Mesenchymal stem cell (in vitro differentiated cells and primary cell): ENCODE measurements around the gene KIFC3.

Source experiments
- DNase-seq: peaks from one replicate; pipeline ENCODE4 v3.0.0-alpha.2; 2013
- H2AFZ ChIP-seq: one replicate; pipeline ENCODE4 v1.6.1; 2013; ENCODE audit warnings: low read depth, mild to moderate bottlenecking, control low read depth, inconsistent platforms, low read length, moderate library complexity
- H2AK5ac ChIP-seq: 2 replicates; pipeline ENCODE4 v1.6.1; 2013; ENCODE audit warnings: low read length, moderate library complexity, mild to moderate bottlenecking, inconsistent platforms; ENCODE audit not compliant: severe bottlenecking
- H2BK120ac ChIP-seq: one replicate; pipeline ENCODE4 v1.6.1; 2013; ENCODE audit warnings: low read depth, mild to moderate bottlenecking, inconsistent platforms, low read length, moderate library complexity
- H2BK12ac ChIP-seq, 2 experiments: one replicate each; pipeline ENCODE4 v1.6.1; 2013; ENCODE audit warnings: inconsistent platforms in 2 of 2, low read length in 2 of 2, mild to moderate bottlenecking in 2 of 2, moderate library complexity in 2 of 2, control low read depth in 1 of 2
- H2BK15ac ChIP-seq: one replicate; pipeline ENCODE4 v1.6.1; 2013; ENCODE audit warnings: mild to moderate bottlenecking, low read depth, inconsistent platforms; ENCODE audit not compliant: poor library complexity, severe bottlenecking
- H2BK5ac ChIP-seq: 2 replicates; pipeline ENCODE4 v1.6.1; 2013; ENCODE audit warnings: low read depth, mild to moderate bottlenecking, low read length, control low read depth, inconsistent platforms; ENCODE audit not compliant: poor library complexity, severe bottlenecking
- H3K14ac ChIP-seq, 2 experiments: one replicate each; pipeline ENCODE4 v1.6.1; 2013; ENCODE audit warnings: inconsistent platforms in 2 of 2, low read length in 2 of 2, control low read depth in 1 of 2, mild to moderate bottlenecking in 1 of 2, moderate library complexity in 1 of 2
- H3K18ac ChIP-seq, 2 experiments: one replicate each; pipeline ENCODE4 v1.6.1; 2013; ENCODE audit warnings: inconsistent platforms in 2 of 2, low read length in 2 of 2, control low read depth in 1 of 2, low read depth in 1 of 2, mild to moderate bottlenecking in 1 of 2
- H3K23ac ChIP-seq, 2 experiments: one replicate each; pipeline ENCODE4 v1.6.1; 2013; ENCODE audit warnings: inconsistent platforms in 2 of 2, low read length in 2 of 2, mild to moderate bottlenecking in 2 of 2, moderate library complexity in 2 of 2, control low read depth in 1 of 2
- H3K27ac ChIP-seq: 2 replicates; pipeline ENCODE4 v1.5.1; 2013; ENCODE audit warnings: mild to moderate bottlenecking, moderate library complexity, low read length, control low read depth, inconsistent platforms; ENCODE audit not compliant: poor library complexity, severe bottlenecking
- H3K27me3 ChIP-seq, 2 experiments: 2 replicates each; pipeline versions ENCODE4 v1.6.1 to v1.7.0; 2013; ENCODE audit warnings: low read length in 2 of 2, mild to moderate bottlenecking in 2 of 2, moderate library complexity in 2 of 2, control low read depth in 1 of 2, inconsistent platforms in 1 of 2; ENCODE audit not compliant: control insufficient read depth in 1 of 2, insufficient read depth in 1 of 2
- H3K36me3 ChIP-seq, 2 experiments: 2 replicates each; pipeline versions ENCODE4 v1.6.1 to v1.7.0; 2013; ENCODE audit warnings: low read length in 2 of 2, control low read depth in 1 of 2, inconsistent platforms in 1 of 2, low read depth in 1 of 2, mild to moderate bottlenecking in 1 of 2; ENCODE audit not compliant: insufficient read depth in 2 of 2, control insufficient read depth in 1 of 2
- H3K4ac ChIP-seq, 2 experiments: one replicate each; pipeline ENCODE4 v1.6.1; 2013; ENCODE audit warnings: inconsistent platforms in 2 of 2, low read length in 2 of 2, mild to moderate bottlenecking in 2 of 2, moderate library complexity in 2 of 2, control low read depth in 1 of 2, low read depth in 1 of 2
- H3K4me1 ChIP-seq: 2 replicates; pipeline ENCODE4 v1.6.1; 2013; ENCODE audit warnings: low read depth, low read length, control low read depth; ENCODE audit not compliant: control insufficient read depth, insufficient read depth
- H3K4me2 ChIP-seq: 2 replicates; pipeline ENCODE4 v1.6.1; 2013; ENCODE audit warnings: low read length, mild to moderate bottlenecking, inconsistent platforms; ENCODE audit not compliant: poor library complexity, severe bottlenecking
- H3K4me3 ChIP-seq, 2 experiments: 2 replicates each; pipeline versions ENCODE4 v1.5.1 to v1.7.0; 2013; ENCODE audit warnings: low read length in 2 of 2, mild to moderate bottlenecking in 2 of 2, control low read depth in 1 of 2, low read depth in 1 of 2; ENCODE audit not compliant: insufficient read depth in 1 of 2
- H3K79me1 ChIP-seq: replicated peaks from 2 replicates; pipeline ENCODE4 v1.6.1; 2013; ENCODE audit warnings: mild to moderate bottlenecking, control low read depth, low read length, inconsistent platforms; ENCODE audit not compliant: poor library complexity, severe bottlenecking
- H3K9ac ChIP-seq: 2 replicates; pipeline ENCODE4 v1.7.0; 2013; ENCODE audit warnings: mild to moderate bottlenecking, low read length, moderate library complexity
- H3K9me3 ChIP-seq: 2 replicates; pipeline ENCODE4 v1.7.0; 2013; ENCODE audit warnings: mild to moderate bottlenecking, low read length; ENCODE audit not compliant: control insufficient read depth
- H4K8ac ChIP-seq: one replicate; pipeline ENCODE4 v1.6.1; 2013; ENCODE audit warnings: inconsistent platforms, mild to moderate bottlenecking, low read length, moderate library complexity
- H4K91ac ChIP-seq: one replicate; pipeline ENCODE4 v1.6.1; 2013; ENCODE audit warnings: mild to moderate bottlenecking, low read length, inconsistent platforms
- WGBS: methylation state at CpG from one replicate; pipeline ENCODE4 v1.1.7; 2013; ENCODE audit warnings: mixed read lengths; 5-methylcytosine and 5-hydroxymethylcytosine counted together

The KIFC3 gene

DNA sequence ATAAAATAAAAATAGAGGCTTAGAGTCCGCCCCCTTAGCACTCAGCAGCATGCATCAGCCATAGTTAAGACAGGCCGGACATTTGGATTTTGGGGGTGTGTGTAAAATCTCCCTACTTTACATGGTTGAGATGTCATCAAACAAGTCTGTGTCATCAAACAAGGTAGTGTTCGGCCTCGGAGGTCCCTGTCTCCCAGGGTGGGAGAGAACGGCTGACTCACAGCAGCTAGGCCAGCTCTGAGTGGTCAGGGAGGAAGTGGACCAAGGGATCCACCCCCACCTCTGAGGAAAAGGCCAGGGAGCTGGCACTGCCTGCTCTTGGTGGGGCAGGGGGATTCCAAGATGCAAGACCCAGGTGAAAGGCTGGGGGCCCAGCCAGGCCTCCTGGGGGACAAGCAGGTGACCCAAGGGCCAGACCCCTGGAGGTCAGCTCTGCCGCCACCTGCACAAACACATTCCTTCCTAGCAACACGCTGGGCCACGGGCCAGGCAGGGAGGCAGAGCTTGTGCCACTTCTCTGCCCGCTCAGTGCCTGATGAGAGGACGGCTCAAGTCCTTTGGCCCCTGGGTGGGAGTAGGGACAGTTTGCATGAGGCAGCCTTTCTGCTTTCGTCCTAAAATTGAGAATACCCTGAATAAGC, 28.5 kb downstream of the KIFC3 start:
- Histone ChIP-seq H2BK15ac (no peak overlapping the region), H3K4me3 (no peak overlapping the region), H4K8ac (no peak overlapping the region), H3K4ac (no peak overlapping the region), H3K4me2 (no peak overlapping the region), H3K27ac (peak overlapping the region; percentile 89), H3K23ac (no peak overlapping the region), H4K91ac (no peak overlapping the region), H3K79me1 (peaks cover 32% of the 10 kb centered on the region), H3K36me3 (peaks cover 32 to 74% of the 10 kb centered on the region in 2 experiments), H2BK120ac (no peak overlapping the region), H2BK12ac (no peak overlapping the region), H3K18ac (no peak overlapping the region), H3K9me3 (no peaks in the 10 kb centered on the region), H2AFZ (no peak overlapping the region), H3K27me3 (no peaks in the 10 kb centered on the region), H3K14ac (no peak overlapping the region), H3K9ac (no peak overlapping the region), H2AK5ac (no peak overlapping the region), H3K4me1 (peaks cover 56% of the 10 kb centered on the region), H2BK5ac (no peak overlapping the region)
- 80% methylated on average over 10 of the region's 11 CpGs for WGBS
- peak; percentile 37 for DNase-seq

DNA sequence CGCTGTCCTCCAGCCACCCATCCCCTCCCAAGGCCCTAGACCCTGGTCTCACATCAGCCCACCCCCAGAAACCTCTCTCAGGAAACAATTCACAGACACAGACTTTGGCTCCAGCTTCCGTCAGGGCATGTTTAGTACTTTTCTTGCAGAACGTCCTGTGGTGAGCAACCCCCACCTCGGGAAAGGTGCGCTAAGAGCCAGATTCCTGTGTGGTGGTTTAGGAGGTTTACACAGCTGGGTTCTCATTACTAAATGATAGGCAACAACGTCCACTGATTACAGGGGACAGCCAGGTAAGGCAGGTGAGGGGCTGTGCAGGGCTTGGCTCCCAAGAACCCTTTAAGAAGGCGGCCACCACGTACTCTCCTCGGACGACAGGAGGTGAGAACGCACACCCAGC, 29.3 kb downstream of the KIFC3 start:
- Histone ChIP-seq H4K8ac (no peak overlapping the region), H4K91ac (no peak overlapping the region), H2BK5ac (no peak overlapping the region), H3K27ac (peak overlapping the region; percentile 89), H2BK12ac (no peak overlapping the region), H3K27me3 (no peaks in the 10 kb centered on the region), H2AFZ (no peak overlapping the region), H3K4ac (no peak overlapping the region), H2BK120ac (no peak overlapping the region), H2AK5ac (peak overlapping the region; percentile 21), H3K4me1 (peaks cover 54% of the 10 kb centered on the region), H3K4me2 (no peak overlapping the region), H3K23ac (no peak overlapping the region), H2BK15ac (no peak overlapping the region), H3K4me3 (no peak overlapping the region), H3K14ac (no peak overlapping the region), H3K9me3 (no peaks in the 10 kb centered on the region), H3K79me1 (peaks cover 32% of the 10 kb centered on the region), H3K9ac (no peak overlapping the region), H3K36me3 (peaks cover 36 to 79% of the 10 kb centered on the region in 2 experiments), H3K18ac (no peak overlapping the region)
- WGBS = 95% methylated on average over 11 of the region's 11 CpGs
- no peak for DNase-seq

DNA sequence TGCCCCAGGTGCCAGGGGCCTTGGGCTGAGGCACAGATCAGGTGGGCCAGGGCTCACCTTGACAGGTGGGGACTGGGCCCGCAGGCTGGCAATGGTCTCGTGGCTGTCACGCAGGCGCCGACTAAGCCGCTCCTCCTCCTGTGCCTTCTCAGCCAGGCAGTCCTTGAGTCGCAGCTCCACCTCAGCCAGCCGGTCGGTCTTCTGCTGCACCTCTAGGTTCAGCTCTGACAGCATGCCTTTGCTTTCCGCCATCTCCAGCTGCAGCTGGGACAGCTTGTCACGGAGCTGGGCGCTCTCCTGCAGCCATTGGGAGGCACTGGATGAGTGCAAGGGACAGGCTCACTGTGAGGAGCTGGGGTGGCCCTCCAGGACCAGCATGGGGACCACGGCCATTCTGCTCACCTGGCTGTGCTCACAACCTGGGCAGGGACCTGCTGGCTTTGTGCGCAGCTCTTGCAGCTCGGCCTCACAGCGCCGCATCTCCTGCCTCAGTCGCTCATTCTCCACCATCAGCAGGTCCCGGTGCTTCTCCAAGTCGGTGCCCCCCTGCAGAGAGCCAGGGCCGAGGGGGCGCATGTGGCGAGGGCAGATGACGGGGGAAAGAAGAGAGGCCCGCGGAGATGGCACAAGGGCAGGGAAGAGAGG, 31.0 kb downstream of the KIFC3 start:
- peaks cover 45 to 87% of the 10 kb centered on the region in 2 experiments for H3K36me3 ChIP-seq
- no peak overlapping the region for H2AFZ ChIP-seq
- H4K8ac ChIP-seq = no peak overlapping the region
- H3K4me2 ChIP-seq = no peak overlapping the region
- no peak overlapping the region for H3K4me3 ChIP-seq
- H3K27ac ChIP-seq = no peak overlapping the region
- 98% methylated on average over 26 of the region's 26 CpGs for WGBS
- H2AK5ac ChIP-seq = no peak overlapping the region
- no peaks in the 10 kb centered on the region for H3K9me3 ChIP-seq
- no peak overlapping the region for H3K4ac ChIP-seq
- H3K18ac ChIP-seq = no peak overlapping the region
- H3K4me1 ChIP-seq = peaks cover 51% of the 10 kb centered on the region
- no peak overlapping the region for H4K91ac ChIP-seq
- H2BK5ac ChIP-seq = no peak overlapping the region
- H3K14ac ChIP-seq = no peak overlapping the region
- DNase-seq = no peak
- no peak overlapping the region for H2BK15ac ChIP-seq
- H3K9ac ChIP-seq = no peak overlapping the region
- H2BK120ac ChIP-seq = no peak overlapping the region
- no peak overlapping the region for H3K23ac ChIP-seq
- no peaks in the 10 kb centered on the region for H3K27me3 ChIP-seq
- no peak overlapping the region for H2BK12ac ChIP-seq
- peaks cover 36% of the 10 kb centered on the region for H3K79me1 ChIP-seq

DNA sequence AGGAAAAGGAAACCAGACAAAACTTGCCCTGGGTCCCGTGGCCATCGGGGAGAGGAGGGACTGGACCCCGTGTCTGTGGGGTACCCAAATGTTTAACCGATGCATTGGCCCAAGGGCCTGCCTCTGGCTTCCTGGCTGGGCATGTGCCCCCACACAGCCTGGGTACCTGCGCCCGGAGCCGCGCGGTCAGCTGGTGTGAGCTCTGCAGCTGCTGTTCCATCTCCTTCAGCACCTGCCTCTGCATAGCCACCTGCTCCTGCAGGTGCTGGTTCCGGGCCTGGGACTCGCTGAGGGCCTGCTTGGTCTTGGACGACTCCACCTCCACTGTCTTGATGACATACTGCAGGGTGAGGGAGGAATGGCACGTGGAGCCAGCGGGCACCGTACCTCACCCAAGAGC, 31.9 kb downstream of the KIFC3 start:
- Histone ChIP-seq H2BK120ac (no peak overlapping the region), H2AK5ac (no peak overlapping the region), H3K79me1 (peaks cover 42% of the 10 kb centered on the region), H3K18ac (no peak overlapping the region), H2BK15ac (no peak overlapping the region), H4K8ac (no peak overlapping the region), H4K91ac (no peak overlapping the region), H3K27ac (no peak overlapping the region), H2AFZ (no peak overlapping the region), H3K36me3 (peaks cover 53 to 87% of the 10 kb centered on the region in 2 experiments), H3K9ac (no peak overlapping the region), H3K4me3 (no peak overlapping the region), H3K14ac (no peak overlapping the region), H3K27me3 (no peaks in the 10 kb centered on the region), H2BK12ac (no peak overlapping the region), H3K4ac (no peak overlapping the region), H3K4me1 (peaks cover 48% of the 10 kb centered on the region), H2BK5ac (no peak overlapping the region), H3K4me2 (no peak overlapping the region), H3K23ac (no peak overlapping the region), H3K9me3 (no peaks in the 10 kb centered on the region)
- WGBS = 97% methylated on average over 15 of the region's 15 CpGs
- no peak for DNase-seq
